GM19438 (cell line): ENCODE measurements around the gene CEP131.

Experiments used
- ATAC-seq: cut with Tn5 transposase; IDR thresholded peaks from one replicate; pipeline ENCODE4 v1.9.1; 2021; ENCODE audit warnings: low read depth; ENCODE audit not compliant: unreplicated experiment

Gene CEP131

GRCh38 chr17:81252326-81252986 is 29.7 kb upstream of the CEP131 start:
- ATAC-seq: no peak

GRCh38 chr17:81251709-81252301 is 29.0 kb upstream of the CEP131 start:
- no peak for ATAC-seq

- no peak for ATAC-seq
Observed at GRCh38 chr17:81251094-81251708, 28.4 kb upstream of the CEP131 start.

GRCh38 chr17:81250286-81251093 is 27.7 kb upstream of the CEP131 start:
- ATAC-seq: no peak

GRCh38 chr17:81249223-81250040 is 26.7 kb upstream of the CEP131 start:
- no peak for ATAC-seq

- no peak for ATAC-seq
Observed at GRCh38 chr17:81248649-81249048, 25.9 kb upstream of the CEP131 start.

GRCh38 chr17:81247339-81247990 is 24.7 kb upstream of the CEP131 start:
- no peak for ATAC-seq

GRCh38 chr17:81246679-81247338 is 24.0 kb upstream of the CEP131 start:
- no peak for ATAC-seq

- ATAC-seq: no peak
Observed at GRCh38 chr17:81246343-81246670, 23.5 kb upstream of the CEP131 start.

- ATAC-seq: no peak
Observed at GRCh38 chr17:81245665-81246342, 23.0 kb upstream of the CEP131 start.

GRCh38 chr17:81245024-81245664 is 22.4 kb upstream of the CEP131 start:
- ATAC-seq: no peak

GRCh38 chr17:81244358-81245023 is 21.7 kb upstream of the CEP131 start:
- ATAC-seq: no peak

- no peak for ATAC-seq
Observed at GRCh38 chr17:81243333-81243664, 20.5 kb upstream of the CEP131 start.

GRCh38 chr17:81242421-81243332 is 19.9 kb upstream of the CEP131 start:
- ATAC-seq: no peak

GRCh38 chr17:81241648-81242420 is 19.1 kb upstream of the CEP131 start:
- ATAC-seq: no peak

GRCh38 chr17:81241203-81241602 is 18.4 kb upstream of the CEP131 start:
- no peak for ATAC-seq
